Suppressor macrophage treated with lipopolysaccharide for 4 hours (primary cell): ENCODE measurements around the gene GPBP1L1.
"Not testable (repeated sequence)": the region's sequence is repeated elsewhere in the genome, so short reads cannot be mapped to it uniquely, and the experiment has no call there.

Experiments
- DNase-seq: peaks from one replicate; pipeline ENCODE4 v3.0.0-alpha.2; 2020

The GPBP1L1 gene

DNA sequence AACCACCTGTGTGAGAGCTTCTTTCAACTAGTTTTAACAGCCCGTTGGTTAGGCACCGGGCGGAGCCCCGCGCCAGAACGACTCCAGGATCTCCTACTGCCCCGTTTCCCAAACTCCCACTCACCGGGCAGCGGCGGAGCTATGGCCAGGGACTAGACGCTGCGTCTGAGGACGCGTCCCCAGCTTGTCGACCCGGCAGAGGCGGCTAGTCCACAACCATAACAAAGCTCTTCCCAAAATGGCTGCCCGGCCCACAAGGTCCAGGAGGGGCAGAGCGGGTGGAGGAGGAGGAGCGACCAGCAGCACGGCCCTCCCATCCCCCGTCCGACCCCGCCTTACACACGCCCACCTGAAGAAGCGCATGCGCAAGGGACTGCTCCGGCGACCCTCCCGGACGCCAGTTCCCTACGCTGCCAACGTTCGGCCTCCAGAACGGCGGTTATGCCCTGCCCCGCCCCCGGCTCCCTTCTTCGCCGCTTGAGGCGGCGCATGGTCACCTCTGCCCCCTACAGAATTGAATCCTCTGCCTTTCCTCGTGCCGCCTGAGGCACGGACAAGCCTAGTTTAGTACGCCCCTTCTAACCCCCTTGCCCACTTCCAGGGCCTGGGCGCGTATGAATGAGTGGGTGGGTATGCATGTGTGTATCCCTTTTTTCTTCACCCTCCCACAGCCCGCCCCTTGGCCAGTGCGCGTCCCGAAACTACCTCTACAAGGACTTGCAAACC is at the start of gene GPBP1L1:
Gene GPBP1L1, minus strand, starts transcription at position 246 of the 726 bp plus-strand sequence. CDS start 27,446 bp downstream, outside the sequence.
- peak; percentile 99 for DNase-seq

GRCh38 chr1:45730780-45731319 is 44.5 kb upstream of the GPBP1L1 start:
- no peak for DNase-seq

GRCh38 chr1:45730075-45730779 is 43.9 kb upstream of the GPBP1L1 start:
- peak; percentile 23 for DNase-seq

GRCh38 chr1:45726007-45726406 is 39.7 kb upstream of the GPBP1L1 start:
- not testable (repeated sequence) for DNase-seq

- peak; percentile 1 for DNase-seq
Observed at GRCh38 chr1:45723248-45723930, 37.1 kb upstream of the GPBP1L1 start.

GRCh38 chr1:45722809-45723208 is 36.5 kb upstream of the GPBP1L1 start:
- peak; percentile 59 for DNase-seq

GRCh38 chr1:45721207-45721606 is 34.9 kb upstream of the GPBP1L1 start:
- DNase-seq: no peak

GRCh38 chr1:45718289-45718688 is 32.0 kb upstream of the GPBP1L1 start:
- no peak for DNase-seq

GRCh38 chr1:45717386-45717785 is 31.1 kb upstream of the GPBP1L1 start:
- DNase-seq: not testable (repeated sequence)

DNA sequence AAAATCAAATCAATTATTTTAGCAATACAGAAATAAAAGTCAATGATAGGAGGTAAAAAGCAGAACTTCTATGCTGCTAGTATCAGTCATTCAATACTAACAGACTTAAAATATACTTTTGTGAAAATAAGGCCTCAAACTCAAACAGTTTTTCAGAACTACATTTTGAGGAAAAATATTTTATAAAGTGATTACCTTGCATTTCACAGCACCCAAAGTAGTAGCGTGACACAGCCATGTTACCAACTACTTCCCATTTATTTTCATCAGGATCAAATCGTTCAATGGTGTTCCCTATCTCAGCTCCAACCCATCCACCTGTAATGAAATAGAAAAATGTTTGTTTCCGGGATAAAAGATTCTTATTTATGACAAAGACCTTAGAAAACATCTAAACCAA is 30.4 kb upstream of the GPBP1L1 start:
- no peak for DNase-seq

GRCh38 chr1:45713711-45714110 is 27.4 kb upstream of the GPBP1L1 start:
- DNase-seq: no peak

DNA sequence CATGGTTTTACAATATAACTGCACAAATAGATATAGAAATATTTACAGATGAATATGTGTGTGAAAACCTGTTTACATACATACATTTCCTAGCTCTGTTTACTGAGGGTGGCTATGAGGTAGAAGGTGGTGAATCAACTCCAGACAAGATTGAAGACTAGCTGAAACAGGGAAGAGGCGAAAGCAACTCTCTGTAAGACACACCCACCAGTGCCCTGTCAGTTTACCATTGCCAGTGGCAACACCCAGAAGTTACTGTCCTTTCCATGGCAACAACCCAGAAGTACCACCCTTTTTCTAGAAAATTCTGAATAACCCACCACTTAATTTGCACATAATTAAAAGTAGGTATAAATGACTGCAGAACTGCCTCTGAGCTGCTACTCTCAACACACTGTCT is 18.3 kb upstream of the GPBP1L1 start:
- no peak for DNase-seq

DNA sequence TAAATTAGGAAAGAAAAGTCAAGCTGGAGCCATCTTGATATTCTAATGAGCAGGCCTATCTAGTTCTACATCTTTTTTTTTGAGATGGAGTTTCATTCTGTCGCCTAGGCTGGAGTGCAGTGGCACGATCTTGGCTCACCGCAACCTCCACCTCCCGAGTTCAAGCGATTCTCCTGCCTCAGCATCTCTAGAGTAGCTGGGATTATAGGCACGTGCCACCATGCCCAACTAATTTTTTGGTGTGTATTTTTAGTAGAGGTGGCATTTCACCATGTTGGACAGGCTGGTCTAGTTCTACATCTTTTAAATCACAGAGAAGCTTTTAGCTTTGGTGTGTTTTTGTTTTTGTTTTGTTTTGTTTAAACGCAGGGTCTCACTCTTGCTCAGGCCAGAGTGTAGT is 8.5 kb upstream of the GPBP1L1 start:
- no peak for DNase-seq

DNA sequence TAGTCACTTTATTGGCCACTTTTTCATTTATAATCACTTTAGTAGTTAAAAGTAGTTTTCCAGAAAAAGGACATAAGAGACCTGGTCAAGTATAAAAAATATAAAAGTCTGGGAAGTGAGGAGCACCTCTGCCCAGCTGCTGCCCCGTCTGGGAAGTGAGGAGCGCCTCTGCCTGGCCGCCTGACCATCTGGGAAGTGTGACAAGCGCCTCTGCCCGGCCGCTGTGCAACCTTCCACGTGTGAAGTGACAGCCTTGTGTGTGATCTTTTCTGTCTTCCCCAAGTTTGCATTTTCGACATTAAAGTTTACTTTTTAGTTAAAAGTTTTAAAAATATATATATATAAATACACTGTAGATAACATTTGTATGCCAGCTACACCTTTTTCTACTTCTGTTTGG is 7.5 kb upstream of the GPBP1L1 start:
- not testable (repeated sequence) for DNase-seq

DNA sequence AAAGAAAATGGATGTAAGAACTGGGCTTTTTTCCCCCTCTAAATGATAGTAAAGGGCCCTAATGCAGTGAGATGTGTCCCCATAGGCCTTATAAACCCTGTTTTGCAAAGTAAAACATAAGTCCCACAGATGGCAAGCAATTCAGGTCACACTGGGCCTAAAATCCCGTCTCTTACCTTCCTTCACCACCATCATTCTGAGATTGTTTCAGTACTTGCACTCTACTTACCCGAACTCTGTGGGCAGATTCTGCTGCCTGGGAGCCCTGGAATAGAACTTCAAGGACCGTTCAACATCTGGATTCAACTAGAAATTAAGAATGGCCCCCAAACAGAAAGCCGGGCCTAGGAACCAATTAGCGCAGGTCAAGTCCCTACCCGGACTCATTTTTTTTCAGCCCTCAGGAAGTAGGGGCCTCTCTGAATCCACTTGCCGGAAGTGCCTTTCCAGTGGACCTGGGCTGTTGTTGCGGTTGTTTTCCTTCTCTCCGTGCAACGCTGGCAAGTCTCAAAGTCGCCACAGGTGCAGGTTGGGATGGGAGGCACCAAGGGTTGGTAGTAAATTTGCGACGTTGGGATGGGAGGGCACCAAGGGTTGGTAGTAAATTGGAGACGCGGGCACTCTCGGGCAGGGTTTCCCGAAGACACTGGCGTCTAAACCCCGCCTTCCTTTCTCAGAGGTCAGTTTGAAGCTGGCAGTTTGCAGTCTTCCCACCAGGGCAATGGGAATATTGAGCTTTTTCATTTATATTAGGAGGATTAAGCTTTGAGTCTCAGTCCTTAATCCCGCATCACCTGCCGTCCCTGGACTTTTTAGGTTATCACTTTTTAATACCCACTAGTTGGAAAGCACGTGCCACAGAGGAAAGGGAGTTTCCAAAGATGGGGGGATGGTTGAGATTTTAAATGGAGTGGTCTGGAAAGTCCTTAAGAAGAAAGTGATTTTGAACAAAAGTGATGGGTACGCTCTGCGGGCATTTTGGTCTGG is 1.7 kb upstream of the GPBP1L1 start, which contains the start of gene TMEM69:
Gene TMEM69, plus strand, starts transcription at position 428 of the 987 bp plus-strand sequence. CDS start 2,888 bp downstream, outside the sequence.
- DNase-seq: peak; percentile 91

GRCh38 chr1:45687014-45687753 is 851 bp upstream of the GPBP1L1 start:
- peak; percentile 99 for DNase-seq

GRCh38 chr1:45686015-45686287 is 382 bp downstream of the GPBP1L1 start:
- DNase-seq: peak; percentile 31

DNA sequence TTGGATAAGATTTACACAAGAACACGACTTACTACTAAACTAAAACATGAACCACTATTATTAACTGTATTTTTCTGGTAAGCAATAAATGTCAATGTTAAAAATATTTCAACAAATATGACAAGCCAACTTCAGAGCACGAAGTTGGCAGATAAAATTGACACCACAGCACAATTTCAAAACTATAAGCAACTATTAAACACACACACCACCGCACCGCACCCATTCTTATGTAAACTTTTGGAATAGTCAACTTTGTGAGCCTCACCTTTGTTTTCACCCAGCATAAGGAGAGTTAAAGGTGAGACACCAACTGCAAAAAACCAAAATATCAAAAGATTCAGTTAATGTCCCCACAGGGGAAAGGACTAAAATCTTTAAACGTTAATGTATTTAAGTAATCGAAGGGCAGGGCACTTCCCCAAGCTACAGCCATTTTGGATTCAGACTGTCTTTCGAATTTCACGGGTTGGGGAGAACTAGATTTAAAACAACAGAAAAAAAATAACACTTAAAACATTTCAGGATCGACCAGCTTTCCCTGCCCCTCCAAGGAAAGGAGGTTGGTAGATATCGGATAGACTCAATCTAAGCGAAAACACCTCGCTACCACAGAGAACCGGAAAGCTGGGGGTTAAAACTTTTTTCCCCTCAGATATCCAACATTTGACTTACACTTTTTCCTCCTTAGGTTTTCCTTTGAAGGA is 872 bp downstream of the GPBP1L1 start:
- DNase-seq: peak; percentile 32

GRCh38 chr1:45684402-45684801 is 1.9 kb downstream of the GPBP1L1 start:
- no peak for DNase-seq

GRCh38 chr1:45682942-45683341 is 3.4 kb downstream of the GPBP1L1 start:
- DNase-seq: no peak

DNA sequence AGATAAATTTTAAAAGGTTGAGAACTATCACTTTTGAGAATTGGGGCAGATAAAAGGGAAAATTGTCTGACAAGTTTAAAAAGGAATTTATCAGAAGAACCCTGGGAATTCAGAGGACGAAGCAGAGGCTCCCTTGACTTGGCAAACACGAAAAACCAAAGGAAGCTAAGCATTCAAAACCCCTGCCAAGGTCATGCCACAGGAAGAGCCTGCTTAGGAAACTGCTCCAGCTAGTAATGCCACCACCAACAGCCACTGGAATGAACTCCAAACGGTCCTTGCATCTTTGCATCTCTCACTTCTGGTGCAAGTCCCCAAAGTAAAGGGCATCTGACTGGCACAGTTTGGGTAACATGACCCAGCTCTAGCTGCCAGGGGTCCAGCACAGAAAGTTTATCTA is 7.2 kb downstream of the GPBP1L1 start:
- DNase-seq: no peak
